GM19239 (cell line): Measurements from ENCODE around the gene RTP5.

Experiments
- DNase-seq: peaks from one replicate; pipeline ENCODE4 v3.0.0; 2011; ENCODE audit warnings: low spot score; ENCODE audit not compliant: insufficient read length
- FAIRE-seq: peaks from 2 replicates; lab custom pipeline; 2011; peaks lifted over from hg19 to GRCh38; lab: Jason Lieb, UNC

Gene RTP5

GRCh38 chr2:241842620-241843211 lies 26.8 kb upstream of the RTP5 start:
- DNase-seq (peak; percentile 88), FAIRE-seq (peak; percentile 90)

GRCh38 chr2:241843321-241844065 lies 26.0 kb upstream of the RTP5 start:
- DNase-seq (no peak), FAIRE-seq (no peak)

GRCh38 chr2:241844066-241844728 lies 25.3 kb upstream of the RTP5 start:
- DNase-seq = peak; percentile 82
- peak; percentile 92 for FAIRE-seq

GRCh38 chr2:241844831-241845578 lies 24.5 kb upstream of the RTP5 start:
- no peak for FAIRE-seq
- DNase-seq = no peak

GRCh38 chr2:241846406-241846805 lies 23.1 kb upstream of the RTP5 start:
- no peak for DNase-seq

GRCh38 chr2:241848761-241849615 lies 20.5 kb upstream of the RTP5 start:
- DNase-seq = no peak
- no peak for FAIRE-seq

More at GRCh38 chr2:241846406-241846805, 23.1 kb upstream of the RTP5 start:
- FAIRE-seq = no peak

- peak; percentile 6 for DNase-seq
- FAIRE-seq = no peak
These were observed 19.6 kb upstream of the RTP5 start for GRCh38 chr2:241849616-241850543.

GRCh38 chr2:241850544-241851324 lies 18.8 kb upstream of the RTP5 start:
- no peak for FAIRE-seq
- DNase-seq = no peak

GRCh38 chr2:241851325-241852115 lies 18.0 kb upstream of the RTP5 start:
- no peak for FAIRE-seq
- no peak for DNase-seq

- DNase-seq (no peak), FAIRE-seq (no peak)
These were observed 17.2 kb upstream of the RTP5 start for GRCh38 chr2:241852116-241852980.

- DNase-seq (peak; percentile 9), FAIRE-seq (no peak)
These were observed 16.4 kb upstream of the RTP5 start for GRCh38 chr2:241852981-241853631.

- peak; percentile 9 for DNase-seq
- no peak for FAIRE-seq
These were observed 15.7 kb upstream of the RTP5 start for GRCh38 chr2:241853651-241854341.

- DNase-seq = peak; percentile 13
- FAIRE-seq = no peak
These were observed 14.9 kb upstream of the RTP5 start for GRCh38 chr2:241854342-241855244.

GRCh38 chr2:241855245-241855887 lies 14.2 kb upstream of the RTP5 start:
- DNase-seq = peak; percentile 4
- no peak for FAIRE-seq
